Ovary (tissue), 9 donors: Measurements from ENCODE around the gene PACS2. TPM values are rescaled to one million over a fixed set of nuclear protein-coding genes. Genes with fewer than 3 reads are reported as not detected.

ENCODE experiments used
- DNase-seq, 5 donors: peaks; one replicate each; pipeline ENCODE4 v3.0.0-alpha.2; 2019 to 2020
- H3K27ac ChIP-seq, 2 donors: fragments of 200-600 bp; one replicate each; pipeline versions ENCODE4 v1.5.1 to v1.8.0; 2019 to 2022
- H3K27me3 ChIP-seq: fragments of 200-600 bp; one replicate; pipeline ENCODE4 v1.8.0; 2022
- H3K36me3 ChIP-seq: fragments of 200-600 bp; sonication (generic); one replicate; pipeline ENCODE4 v1.5.1; 2019
- H3K4me1 ChIP-seq: one replicate; pipeline ENCODE4 v1.8.1; 2013; ENCODE audit warnings: mild to moderate bottlenecking, moderate library complexity; ENCODE audit not compliant: insufficient read depth
- H3K4me3 ChIP-seq: fragments of 200-600 bp; sonication (generic); one replicate; pipeline ENCODE4 v1.5.1; 2017
- H3K9me3 ChIP-seq, 2 donors: fragments of 200-600 bp in 1 of 2; sonication (generic) in 1 of 2; one replicate each; pipeline versions ENCODE4 v1.5.1 to v1.8.1; 2013 to 2019; ENCODE audit warnings: mild to moderate bottlenecking in 1 of 2, moderate library complexity in 1 of 2
- EP300 ChIP-seq: sonication (generic); formaldehyde crosslinking; IDR thresholded peaks from one replicate; pipeline ENCODE4 v1.6.1; 2017; ENCODE audit warnings: antibody characterized with exemption
- POLR2A ChIP-seq: fragments of 450-650 bp; IDR thresholded peaks from one replicate; pipeline ENCODE4 v1.6.1; 2017; ENCODE audit warnings: antibody characterized with exemption, mild to moderate bottlenecking, moderate library complexity
- WGBS, 3 donors: extraction: QIAGEN DNeasy Blood & Tissue Kit in 1 of 3; methylation state at CpG; one replicate each; pipeline versions ENCODE4 v1.1.5 to v1.1.7; 2013 to 2017; 5-methylcytosine and 5-hydroxymethylcytosine counted together
- intact Hi-C, 4 donors: fragments of 100-400 bp; cut with DNase I; formaldehyde crosslinking; loops; one replicate each; pipeline versions ENCODE4 v1.11.0 to v1.15.1; 2022 to 2023
- polyA plus RNA-seq, 2 donors: library from polyadenylated mRNA; stranded (reverse); fragments of 200-250 nt in 1 of 2; fragments of 350-450 nt in 1 of 2; fragmentation: Illumina TruSeq in 1 of 2; extraction: RNeasy Lipid Tissue Mini Kit (QIAGEN cat#74804) in 1 of 2; gene quantifications; one replicate each; pipeline ENCODE4 v1.2.3, GENCODE V29; 2013 to 2014
- total RNA-seq, 7 donors: library from RNA; depleted of rRNA in 2 of 7; stranded (reverse); fragments of >200 nt in 2 of 7; fragmentation: NEBNext Ultra II Directional in 3 of 7; extraction: Animal tissue kit (Norgen Biotek cat#: 25700) in 3 of 7; gene quantifications; one replicate each; pipeline versions ENCODE4 v1.1.0 to v1.2.4, GENCODE V29; 2016 to 2023
- TF ChIP-seq, protein P1 (sequence below), 3 donors: fragments of 450-650 bp in 2 of 3; fragments of 200-600 bp in 1 of 3; IDR thresholded peaks; one replicate each; pipeline versions ENCODE4 v1.5.1 to v1.8.0; 2016 to 2022; ENCODE audit warnings: antibody characterized with exemption in 3 of 3, mild to moderate bottlenecking in 1 of 3
- donor health status: DM: no; HTN: no; CAD: no; lungs with moderate emphysema.
- donor health status: DM: no; HTN: no; CAD: no.
- donor health status: Bipolar disorder and iron deficiency.
- donor health status: DM: yes; HTN: yes; CAD: no.
- donor health status: DM: no; HTN: no; CAD: no.
- donor health status: DM: yes; HTN: yes; CAD: no.

Gene PACS2
- total and polyA plus RNA-seq, 9 donors = 21.2 to 91.9 (median 60.6) TPM

DNA sequence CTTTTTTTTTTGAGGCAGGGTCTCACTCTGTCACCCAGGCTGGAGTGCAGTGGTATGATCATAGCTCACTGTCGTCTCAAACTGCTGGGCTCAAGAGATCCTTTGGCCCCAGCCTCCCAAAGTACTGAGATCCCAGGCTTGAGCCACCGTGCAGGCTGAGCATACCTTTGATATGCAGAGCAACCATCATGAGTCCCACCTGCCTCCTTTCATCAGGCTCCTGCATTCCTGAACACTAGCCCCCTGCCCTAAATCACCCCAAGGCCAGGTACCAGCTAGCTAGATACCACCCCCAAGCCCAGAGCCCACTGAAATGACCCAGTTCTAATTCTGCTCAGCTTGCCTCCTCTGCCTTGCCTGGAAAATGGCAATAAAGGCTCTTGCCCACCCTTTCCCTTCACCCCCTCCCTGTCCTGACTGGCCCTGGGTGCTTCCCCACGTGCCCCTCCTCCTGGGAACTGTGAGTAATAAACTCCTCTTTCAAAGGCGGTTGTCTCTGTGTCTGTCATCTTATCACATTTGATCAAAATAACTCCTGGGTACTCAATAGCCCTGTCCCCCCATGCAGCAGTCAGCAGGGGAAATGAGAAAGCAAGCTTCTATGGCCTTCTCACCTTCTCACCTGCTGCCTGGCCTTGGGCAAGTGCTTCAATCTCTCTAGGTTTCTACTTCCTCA lies 7.4 kb upstream of the PACS2 start:
- TF ChIP-seq POLR2A (no peak), EP300 (no peak)
- TF ChIP-seq, protein P1, sequence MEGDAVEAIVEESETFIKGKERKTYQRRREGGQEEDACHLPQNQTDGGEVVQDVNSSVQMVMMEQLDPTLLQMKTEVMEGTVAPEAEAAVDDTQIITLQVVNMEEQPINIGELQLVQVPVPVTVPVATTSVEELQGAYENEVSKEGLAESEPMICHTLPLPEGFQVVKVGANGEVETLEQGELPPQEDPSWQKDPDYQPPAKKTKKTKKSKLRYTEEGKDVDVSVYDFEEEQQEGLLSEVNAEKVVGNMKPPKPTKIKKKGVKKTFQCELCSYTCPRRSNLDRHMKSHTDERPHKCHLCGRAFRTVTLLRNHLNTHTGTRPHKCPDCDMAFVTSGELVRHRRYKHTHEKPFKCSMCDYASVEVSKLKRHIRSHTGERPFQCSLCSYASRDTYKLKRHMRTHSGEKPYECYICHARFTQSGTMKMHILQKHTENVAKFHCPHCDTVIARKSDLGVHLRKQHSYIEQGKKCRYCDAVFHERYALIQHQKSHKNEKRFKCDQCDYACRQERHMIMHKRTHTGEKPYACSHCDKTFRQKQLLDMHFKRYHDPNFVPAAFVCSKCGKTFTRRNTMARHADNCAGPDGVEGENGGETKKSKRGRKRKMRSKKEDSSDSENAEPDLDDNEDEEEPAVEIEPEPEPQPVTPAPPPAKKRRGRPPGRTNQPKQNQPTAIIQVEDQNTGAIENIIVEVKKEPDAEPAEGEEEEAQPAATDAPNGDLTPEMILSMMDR (IDR thresholded peaks at IDR 0.05) = no peak
- H3K27me3 ChIP-seq = no peaks in the 10 kb centered on the region
- WGBS, 3 donors = 65 to 73% (median 72%) methylated on average over 4 of the region's 4 CpGs
- no peak for DNase-seq
- H3K36me3 ChIP-seq = no peaks in the 10 kb centered on the region
- no peak overlapping the region for H3K4me3 ChIP-seq
- intact Hi-C loops = no loop called here
- H3K27ac ChIP-seq = no peak overlapping the region
- H3K4me1 ChIP-seq = no peaks in the 10 kb centered on the region
- no peaks in the 10 kb centered on the region for H3K9me3 ChIP-seq

DNA sequence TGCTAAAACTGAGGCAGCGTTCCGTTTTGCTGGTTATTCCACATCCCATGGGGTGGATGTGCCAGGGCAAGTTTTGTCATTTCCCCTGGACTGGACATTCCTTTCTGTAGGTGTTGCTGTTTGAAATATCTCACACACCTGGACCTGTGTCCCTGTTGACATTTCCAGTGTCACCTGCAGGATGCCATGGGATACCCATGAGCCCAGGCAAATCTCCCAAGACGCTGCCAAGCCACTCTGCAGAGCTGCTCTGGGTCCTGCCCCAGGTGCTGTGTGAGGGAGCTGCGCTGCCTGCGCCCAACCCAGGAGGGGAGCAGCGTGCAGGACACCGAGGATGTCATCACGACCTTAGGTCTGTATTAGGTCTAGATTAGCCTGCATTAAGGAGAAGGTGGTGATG lies 5.2 kb upstream of the PACS2 start:
- WGBS, 3 donors = 89 to 92% (median 91%) methylated on average over 8 of the region's 8 CpGs
- intact Hi-C loops = no loop called here
- H3K4me1 ChIP-seq = no peaks in the 10 kb centered on the region

DNA sequence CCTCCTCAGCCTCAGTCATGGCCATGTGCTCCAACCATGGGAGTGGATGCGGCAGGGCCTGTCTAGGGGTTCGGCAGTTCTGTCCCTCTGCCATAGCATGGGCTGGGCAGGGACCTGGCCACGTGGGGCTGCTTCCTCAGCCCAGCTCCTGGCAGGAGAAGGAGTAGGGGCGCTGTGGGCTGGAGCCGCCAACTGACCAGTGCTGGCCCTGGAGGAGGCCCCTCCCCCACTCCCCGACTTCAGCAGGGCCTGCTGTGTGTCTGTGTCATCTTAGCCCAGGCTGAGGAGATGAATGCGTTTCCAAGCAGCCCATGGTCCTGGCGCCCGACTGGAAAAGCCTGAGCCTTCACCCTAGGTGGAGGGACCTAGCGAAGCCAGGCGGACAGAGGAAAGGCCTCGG lies 2.7 kb upstream of the PACS2 start:
- Histone ChIP-seq H3K9me3 (no peaks in the 10 kb centered on the region), H3K4me3 (no peak overlapping the region), H3K36me3 (no peaks in the 10 kb centered on the region), H3K4me1 (peaks cover 10% of the 10 kb centered on the region), H3K27me3 (no peaks in the 10 kb centered on the region), H3K27ac (no peak overlapping the region)
- 77 to 83% (median 79%) methylated on average over 12 of the region's 12 CpGs for WGBS, 3 donors
- TF ChIP-seq POLR2A (no peak), EP300 (no peak)
- TF ChIP-seq, protein P1 (IDR thresholded peaks at IDR 0.05) = no peak
- intact Hi-C loops = no loop called here
- no peak for DNase-seq

More for the DNA sequence above, 5.2 kb upstream of the PACS2 start:
- Histone ChIP-seq H3K9me3 (no peaks in the 10 kb centered on the region), H3K27me3 (no peaks in the 10 kb centered on the region), H3K36me3 (no peaks in the 10 kb centered on the region), H3K27ac (no peak overlapping the region), H3K4me3 (no peak overlapping the region)
- TF ChIP-seq EP300 (no peak), POLR2A (no peak)
- TF ChIP-seq, protein P1 (IDR thresholded peaks at IDR 0.05) = no peak
- DNase-seq = no peak

DNA sequence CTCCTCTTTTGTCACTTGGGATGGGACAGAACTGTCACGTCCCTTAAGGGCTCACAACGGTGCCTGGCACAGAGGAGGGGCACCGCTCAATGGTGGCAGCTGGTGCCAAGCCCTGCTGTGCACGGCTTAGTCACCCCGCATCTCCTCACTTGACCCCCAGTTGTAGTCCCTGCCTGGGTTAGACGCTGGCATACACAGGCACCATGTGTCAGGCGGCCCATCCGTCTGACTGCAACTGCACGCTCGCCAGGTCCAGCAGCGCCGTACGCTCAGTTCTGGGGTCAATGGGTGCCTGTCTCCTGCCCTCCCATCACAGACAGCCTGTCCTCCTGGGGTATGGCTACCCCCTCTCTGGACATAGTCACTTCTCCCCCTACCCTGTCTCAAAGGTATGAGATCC lies 1.6 kb upstream of the PACS2 start:
- TF ChIP-seq, protein P1 (IDR thresholded peaks at IDR 0.05) = no peak
- no peak for TF ChIP-seq POLR2A
- no peak for TF ChIP-seq EP300
- peak overlapping the region in 1 of 2 donors; percentile 92 for H3K27ac ChIP-seq
- no peak overlapping the region for H3K4me3 ChIP-seq
- H3K9me3 ChIP-seq = no peaks in the 10 kb centered on the region
- intact Hi-C loops = no loop called here
- H3K36me3 ChIP-seq = no peaks in the 10 kb centered on the region
- 90 to 93% (median 90%) methylated on average over 13 of the region's 13 CpGs for WGBS, 3 donors
- H3K4me1 ChIP-seq = peaks cover 14% of the 10 kb centered on the region
- no peaks in the 10 kb centered on the region for H3K27me3 ChIP-seq
- no peak for DNase-seq
